ENCODE measurements around the gene DNAJB7.
A peak's percentile ranks its signal among the peaks of the same experiment; 100 is the strongest.

DNAJB7 gene

DNA sequence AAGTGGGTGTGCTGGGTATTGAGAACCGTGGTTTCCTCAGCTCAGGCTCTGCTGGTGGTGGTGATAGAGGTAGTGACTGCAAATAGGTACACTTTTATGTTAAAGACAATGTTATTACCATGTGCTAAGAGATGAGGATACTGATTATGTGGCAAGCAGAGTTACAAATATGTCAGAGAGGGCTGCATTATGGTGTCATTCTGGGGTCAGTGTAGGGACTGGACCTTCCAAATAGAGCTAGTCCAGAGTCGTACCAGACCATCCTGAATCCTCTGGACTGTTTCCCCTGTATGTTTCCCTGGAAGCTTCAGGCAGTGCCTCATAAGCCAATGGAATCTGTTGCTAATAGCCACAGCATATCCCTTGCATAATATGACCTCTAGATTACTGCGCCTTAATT, at the start of gene DNAJB7:
TSS of gene DNAJB7 (minus strand) at position 101 of the 400 bp plus-strand sequence. CDS start 119 bp downstream, outside the sequence.
- TF ChIP-seq, protein P1, sequence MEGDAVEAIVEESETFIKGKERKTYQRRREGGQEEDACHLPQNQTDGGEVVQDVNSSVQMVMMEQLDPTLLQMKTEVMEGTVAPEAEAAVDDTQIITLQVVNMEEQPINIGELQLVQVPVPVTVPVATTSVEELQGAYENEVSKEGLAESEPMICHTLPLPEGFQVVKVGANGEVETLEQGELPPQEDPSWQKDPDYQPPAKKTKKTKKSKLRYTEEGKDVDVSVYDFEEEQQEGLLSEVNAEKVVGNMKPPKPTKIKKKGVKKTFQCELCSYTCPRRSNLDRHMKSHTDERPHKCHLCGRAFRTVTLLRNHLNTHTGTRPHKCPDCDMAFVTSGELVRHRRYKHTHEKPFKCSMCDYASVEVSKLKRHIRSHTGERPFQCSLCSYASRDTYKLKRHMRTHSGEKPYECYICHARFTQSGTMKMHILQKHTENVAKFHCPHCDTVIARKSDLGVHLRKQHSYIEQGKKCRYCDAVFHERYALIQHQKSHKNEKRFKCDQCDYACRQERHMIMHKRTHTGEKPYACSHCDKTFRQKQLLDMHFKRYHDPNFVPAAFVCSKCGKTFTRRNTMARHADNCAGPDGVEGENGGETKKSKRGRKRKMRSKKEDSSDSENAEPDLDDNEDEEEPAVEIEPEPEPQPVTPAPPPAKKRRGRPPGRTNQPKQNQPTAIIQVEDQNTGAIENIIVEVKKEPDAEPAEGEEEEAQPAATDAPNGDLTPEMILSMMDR (IDR thresholded peaks at IDR 0.05; ENCODE audit: low read depth, low read length, missing control alignments) = no peak
- DNase-seq (ENCODE audit: low read depth) = no peak
- H3K4me3 ChIP-seq (ENCODE audit: low read depth, low read length) = no peak within 1 kb of the TSS

- no peak overlapping the region for H3K4me3 ChIP-seq (ENCODE audit: low read depth, low read length)
- TF ChIP-seq, protein P1 (IDR thresholded peaks at IDR 0.05; ENCODE audit: low read depth, low read length, missing control alignments) = no peak
- DNase-seq (ENCODE audit: low read depth) = no peak
Measured at GRCh38 chr22:40908895-40909294, 47.0 kb upstream of the DNAJB7 start.

GRCh38 chr22:40904101-40904500, 42.2 kb upstream of the DNAJB7 start:
- TF ChIP-seq, protein P1 (IDR thresholded peaks at IDR 0.05; ENCODE audit: low read depth, low read length, missing control alignments) = no peak
- DNase-seq (ENCODE audit: low read depth) = no peak
- H3K4me3 ChIP-seq (ENCODE audit: low read depth, low read length) = no peak overlapping the region

- peak; percentile 25 for DNase-seq (ENCODE audit: low read depth)
- no peak overlapping the region for H3K4me3 ChIP-seq (ENCODE audit: low read depth, low read length)
Measured at GRCh38 chr22:40898850-40899357, 37.0 kb upstream of the DNAJB7 start.

DNA sequence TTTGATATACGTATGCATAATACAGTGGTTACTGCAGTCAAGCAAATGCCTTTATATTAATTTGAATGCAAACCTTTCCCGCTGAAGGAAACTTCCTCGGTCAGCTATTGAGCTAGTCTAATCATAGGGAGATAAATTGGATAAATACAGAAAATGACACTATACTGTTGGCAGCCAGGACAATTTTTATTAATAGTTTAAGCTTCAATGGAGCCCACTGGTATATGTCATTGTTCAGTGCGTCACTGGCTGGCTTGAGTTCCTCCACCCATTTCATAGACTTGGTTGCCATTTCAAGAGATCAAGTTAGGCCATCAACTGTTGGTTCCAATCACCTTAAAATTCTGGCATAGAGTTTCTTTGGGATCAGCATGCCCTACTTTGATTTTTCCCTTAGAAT, 32.5 kb upstream of the DNAJB7 start:
- TF ChIP-seq, protein P1 (IDR thresholded peaks at IDR 0.05; ENCODE audit: low read depth, low read length, missing control alignments) = no peak

More at GRCh38 chr22:40898850-40899357, 37.0 kb upstream of the DNAJB7 start:
- TF ChIP-seq, protein P1 (IDR thresholded peaks at IDR 0.05; ENCODE audit: low read depth, low read length, missing control alignments) = peak; percentile 61

DNA sequence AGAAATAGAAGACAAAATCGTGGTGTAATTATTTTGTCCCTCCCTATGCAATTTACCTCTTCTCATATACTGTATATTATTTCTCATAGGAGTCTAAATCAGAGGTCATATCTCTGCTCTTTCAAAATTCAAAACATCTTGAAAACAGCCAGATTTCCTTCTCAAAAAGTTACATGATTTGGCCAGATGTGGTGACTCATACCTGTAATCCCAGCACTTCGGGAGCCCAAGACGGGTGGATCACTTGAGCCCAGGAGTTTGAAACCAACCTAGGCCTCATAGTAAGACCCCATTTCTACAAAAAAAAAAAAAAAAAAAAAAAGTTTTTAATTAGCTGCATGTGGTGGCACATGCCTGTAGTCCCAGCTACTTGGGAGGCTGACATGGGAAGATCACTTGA, 29.0 kb upstream of the DNAJB7 start:
- TF ChIP-seq, protein P1 (IDR thresholded peaks at IDR 0.05; ENCODE audit: low read depth, low read length, missing control alignments) = no peak
- DNase-seq (ENCODE audit: low read depth) = no peak

More for the DNA sequence above, 32.5 kb upstream of the DNAJB7 start:
- no peak overlapping the region for H3K4me3 ChIP-seq (ENCODE audit: low read depth, low read length)
- DNase-seq (ENCODE audit: low read depth) = no peak

DNA sequence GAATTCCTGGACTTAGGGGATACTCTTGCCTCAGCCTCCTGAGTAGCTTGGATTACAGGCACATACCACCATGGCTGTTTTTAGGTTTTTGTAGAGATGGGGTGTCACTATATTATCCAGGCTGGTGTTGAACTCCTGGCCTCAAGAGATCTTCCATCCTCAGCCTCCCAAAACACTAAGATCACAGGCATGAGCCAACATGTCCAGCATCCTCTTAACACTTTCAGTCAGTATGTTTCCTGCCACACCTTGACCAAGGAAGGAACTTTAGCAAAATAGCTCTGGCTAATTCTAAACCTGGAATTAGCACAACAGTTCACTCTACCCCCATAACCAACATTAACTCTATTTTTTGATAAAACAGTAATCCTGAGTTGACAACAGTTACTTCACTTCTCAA, 27.2 kb upstream of the DNAJB7 start:
- no peak for DNase-seq (ENCODE audit: low read depth)
- TF ChIP-seq, protein P1 (IDR thresholded peaks at IDR 0.05; ENCODE audit: low read depth, low read length, missing control alignments) = no peak
- no peak overlapping the region for H3K4me3 ChIP-seq (ENCODE audit: low read depth, low read length)

More for the DNA sequence above, 29.0 kb upstream of the DNAJB7 start:
- H3K4me3 ChIP-seq (ENCODE audit: low read depth, low read length) = no peak overlapping the region
